Neural cell (in vitro differentiated cells): Measurements from ENCODE around the gene CENPL.

ENCODE experiments used
- CTCF ChIP-seq: fragments of 450-650 bp; IDR thresholded peaks from 2 replicates; pipeline ENCODE4 v1.5.1; 2014; ENCODE audit warnings: antibody characterized with exemption, mild to moderate bottlenecking, moderate library complexity; ENCODE audit not compliant: poor library complexity, severe bottlenecking
- EZH2 ChIP-seq: fragments of 200-600, 300-800 bp; shearing (Covaris generic), sonication (generic); IDR thresholded peaks from 2 replicates; pipeline ENCODE4 v1.6.1; 2014; ENCODE audit warnings: antibody characterized with exemption, low read length, borderline replicate concordance, mild to moderate bottlenecking; ENCODE audit not compliant: insufficient read depth, poor library complexity, severe bottlenecking
- SMC3 ChIP-seq: fragments of 450-650 bp; conservative IDR thresholded peaks from 2 replicates; pipeline ENCODE4 v1.6.1; 2014; ENCODE audit warnings: antibody characterized with exemption, mild to moderate bottlenecking, moderate library complexity; ENCODE audit not compliant: poor library complexity

GRCh38 chr1:173821680-173822079 lies 3.0 kb downstream of the CENPL start:
- TF ChIP-seq CTCF (no peak), SMC3 (no peak), EZH2 (no peak)
